Brain microvascular endothelial cell (primary cell): Measurements from ENCODE around the gene LRRC15.

Experiments used
- DNase-seq: peaks from one replicate; pipeline ENCODE4 v3.0.0-alpha.2; 2020
- H3K27ac ChIP-seq: fragments of 250-450 bp; sonication (Bioruptor Pico); 2 replicates; pipeline ENCODE4 v1.5.1; 2020; ENCODE audit warnings: mild to moderate bottlenecking, moderate library complexity
- H3K27me3 ChIP-seq: fragments of 250-450 bp; sonication (Bioruptor Pico); replicated peaks from 2 replicates; pipeline ENCODE4 v1.5.1; 2020; ENCODE audit warnings: mild to moderate bottlenecking
- H3K36me3 ChIP-seq: fragments of 250-450 bp; sonication (Bioruptor Pico); replicated peaks from 2 replicates; pipeline ENCODE4 v1.5.1; 2020; ENCODE audit warnings: mild to moderate bottlenecking
- H3K4me3 ChIP-seq: 2 replicates; pipeline ENCODE4 v1.5.1; 2011; ENCODE audit warnings: low read depth, mild to moderate bottlenecking, control low read depth, low read length, moderate library complexity
- CTCF ChIP-seq: IDR thresholded peaks from 2 replicates; pipeline ENCODE4 v1.5.1; 2011; ENCODE audit warnings: low read depth, mild to moderate bottlenecking, moderate library complexity, low read length, control low read depth, inconsistent platforms; ENCODE audit errors: missing control alignments
- in situ Hi-C: cut with HindIII; loops from 2 replicates; pipeline ENCODE4 v1.10.0; 2017; ENCODE audit warnings: low sequenced_read_pairs, low pct_ligation_motif_present

LRRC15 gene

GRCh38 chr3:194384569-194385001 lies 15.0 kb upstream of the LRRC15 start:
- H3K4me3 ChIP-seq: no peak overlapping the region
- in situ Hi-C loops: no loop called here
- H3K27me3 ChIP-seq: peaks cover 20% of the 10 kb centered on the region
- TF ChIP-seq CTCF: no peak
- DNase-seq: no peak
- H3K27ac ChIP-seq: no peak overlapping the region
- no peaks in the 10 kb centered on the region for H3K36me3 ChIP-seq

GRCh38 chr3:194384156-194384555 lies 14.6 kb upstream of the LRRC15 start:
- in situ Hi-C loops: no loop called here
- no peak for TF ChIP-seq CTCF
- no peak overlapping the region for H3K27ac ChIP-seq
- DNase-seq: no peak
- H3K27me3 ChIP-seq: peaks cover 20% of the 10 kb centered on the region
- H3K36me3 ChIP-seq: no peaks in the 10 kb centered on the region
- no peak overlapping the region for H3K4me3 ChIP-seq

GRCh38 chr3:194383276-194383940 lies 13.9 kb upstream of the LRRC15 start:
- no peak for TF ChIP-seq CTCF
- no peak for DNase-seq
- no peak overlapping the region for H3K27ac ChIP-seq
- H3K4me3 ChIP-seq: no peak overlapping the region
- in situ Hi-C loops: no loop called here
- H3K27me3 ChIP-seq: peaks cover 20% of the 10 kb centered on the region
- H3K36me3 ChIP-seq: no peaks in the 10 kb centered on the region

GRCh38 chr3:194382892-194383223 lies 13.3 kb upstream of the LRRC15 start:
- H3K27ac ChIP-seq: no peak overlapping the region
- no peak for DNase-seq
- in situ Hi-C loops: no loop called here
- TF ChIP-seq CTCF: no peak
- H3K27me3 ChIP-seq: peaks cover 20% of the 10 kb centered on the region
- no peak overlapping the region for H3K4me3 ChIP-seq
- no peaks in the 10 kb centered on the region for H3K36me3 ChIP-seq

- peaks cover 20% of the 10 kb centered on the region for H3K27me3 ChIP-seq
- TF ChIP-seq CTCF: no peak
- no peaks in the 10 kb centered on the region for H3K36me3 ChIP-seq
- DNase-seq: no peak
- in situ Hi-C loops: no loop called here
- H3K27ac ChIP-seq: no peak overlapping the region
- H3K4me3 ChIP-seq: no peak overlapping the region
These were observed 12.8 kb upstream of the LRRC15 start for GRCh38 chr3:194382196-194382891.

- Histone ChIP-seq H3K36me3 (no peaks in the 10 kb centered on the region), H3K4me3 (no peak overlapping the region), H3K27ac (no peak overlapping the region), H3K27me3 (peaks cover 20% of the 10 kb centered on the region)
- TF ChIP-seq CTCF: no peak
- in situ Hi-C loops: no loop called here
- DNase-seq: no peak
These were observed 11.9 kb upstream of the LRRC15 start for GRCh38 chr3:194381460-194381875.
